Upper lobe of right lung (tissue), 1 donor: ENCODE results near the gene ZNF407. TPM values are rescaled to one million over a fixed set of nuclear protein-coding genes. Genes with fewer than 3 reads are reported as not detected.
A peak's percentile ranks its signal among the peaks of the same experiment; 100 is the strongest.

Source experiments
- ATAC-seq: fragments of 200-7000 bp; cut with Tn5 transposase; one replicate; pipeline ENCODE4 v1.9.1; 2020; ENCODE audit warnings: mild to moderate bottlenecking, moderate library complexity
- DNase-seq: peaks from one replicate; pipeline ENCODE4 v3.0.0-alpha.2; 2020
- H3K27ac ChIP-seq: fragments of 200-600 bp; one replicate; pipeline ENCODE4 v1.8.0; 2022
- H3K27me3 ChIP-seq: fragments of 200-600 bp; one replicate; pipeline ENCODE4 v1.8.0; 2022; ENCODE audit warnings: mild to moderate bottlenecking
- H3K36me3 ChIP-seq: fragments of 200-600 bp; one replicate; pipeline ENCODE4 v1.8.0; 2022
- H3K4me1 ChIP-seq: fragments of 200-600 bp; one replicate; pipeline ENCODE4 v1.8.0; 2022
- H3K4me3 ChIP-seq: fragments of 200-600 bp; one replicate; pipeline ENCODE4 v1.8.0; 2022; ENCODE audit warnings: mild to moderate bottlenecking
- H3K9me3 ChIP-seq: fragments of 200-600 bp; one replicate; pipeline ENCODE4 v1.8.0; 2022
- intact Hi-C: fragments of 100-400 bp; cut with DNase I; formaldehyde crosslinking; loops from one replicate; pipeline ENCODE4 v1.11.0; 2022
- long read RNA-seq: library from polyadenylated mRNA; unstranded; transcript quantifications from one replicate; pipeline ENCODE4 v2.0.0, GENCODE V29; 2021
- total RNA-seq: library from RNA; stranded (reverse); fragmentation: NEBNext Ultra II Directional; extraction: Animal tissue kit (Norgen Biotek cat#: 25700); gene quantifications from one replicate; pipeline ENCODE4 v1.2.1, GENCODE V29; 2021
- TF ChIP-seq, protein P1 (sequence below): fragments of 200-600 bp; IDR thresholded peaks from one replicate; pipeline ENCODE4 v1.8.0; 2022; ENCODE audit warnings: antibody characterized with exemption
- donor health status: DM: no; HTN: yes; CAD: no; lungs with severe emphysema.

ZNF407 gene
- total RNA-seq, result 18.4 TPM
- long read RNA-seq, full-length matches to known transcripts, result 5 of 10 reads
- long read RNA-seq, partial matches to known transcripts, result 2 of 10 reads
- long read RNA-seq, other reads (novel, unspliced or antisense), result 3 of 10 reads

- Histone ChIP-seq H3K4me3 (peak within 1 kb of the TSS; percentile 73), H3K27me3 (no peaks in the 10 kb centered on the region), H3K4me1 (peaks cover 35% of the 10 kb centered on the region), H3K36me3 (no peaks in the 10 kb centered on the region), H3K27ac (peak within 1 kb of the TSS; percentile 100), H3K9me3 (no peaks in the 10 kb centered on the region)
- DNase-seq (peak; percentile 95), ATAC-seq (peak; percentile 95)
- intact Hi-C loops, result no loop called here
- TF ChIP-seq, protein P1, sequence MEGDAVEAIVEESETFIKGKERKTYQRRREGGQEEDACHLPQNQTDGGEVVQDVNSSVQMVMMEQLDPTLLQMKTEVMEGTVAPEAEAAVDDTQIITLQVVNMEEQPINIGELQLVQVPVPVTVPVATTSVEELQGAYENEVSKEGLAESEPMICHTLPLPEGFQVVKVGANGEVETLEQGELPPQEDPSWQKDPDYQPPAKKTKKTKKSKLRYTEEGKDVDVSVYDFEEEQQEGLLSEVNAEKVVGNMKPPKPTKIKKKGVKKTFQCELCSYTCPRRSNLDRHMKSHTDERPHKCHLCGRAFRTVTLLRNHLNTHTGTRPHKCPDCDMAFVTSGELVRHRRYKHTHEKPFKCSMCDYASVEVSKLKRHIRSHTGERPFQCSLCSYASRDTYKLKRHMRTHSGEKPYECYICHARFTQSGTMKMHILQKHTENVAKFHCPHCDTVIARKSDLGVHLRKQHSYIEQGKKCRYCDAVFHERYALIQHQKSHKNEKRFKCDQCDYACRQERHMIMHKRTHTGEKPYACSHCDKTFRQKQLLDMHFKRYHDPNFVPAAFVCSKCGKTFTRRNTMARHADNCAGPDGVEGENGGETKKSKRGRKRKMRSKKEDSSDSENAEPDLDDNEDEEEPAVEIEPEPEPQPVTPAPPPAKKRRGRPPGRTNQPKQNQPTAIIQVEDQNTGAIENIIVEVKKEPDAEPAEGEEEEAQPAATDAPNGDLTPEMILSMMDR, result no peak
Measured at GRCh38 chr18:74597662-74598349, at the start of gene ZNF407. Gene ZNF407 (plus strand): TSS chr18:74597870. CDS start chr18:74631020, 33,150 bp downstream.

GRCh38 chr18:74549591-74550104 is 48.0 kb upstream of the ZNF407 start:
- Histone ChIP-seq H3K9me3 (no peaks in the 10 kb centered on the region), H3K36me3 (no peaks in the 10 kb centered on the region), H3K27ac (no peak overlapping the region), H3K4me1 (no peaks in the 10 kb centered on the region), H3K4me3 (no peak overlapping the region), H3K27me3 (no peaks in the 10 kb centered on the region)
- DNase-seq (no peak), ATAC-seq (no peak)
- TF ChIP-seq, protein P1, result no peak
- intact Hi-C loops, result loop anchor here (10.0 kb wide), 1 partner anchor 195 kb away; no protein-coding TSS in a partner anchor

DNA sequence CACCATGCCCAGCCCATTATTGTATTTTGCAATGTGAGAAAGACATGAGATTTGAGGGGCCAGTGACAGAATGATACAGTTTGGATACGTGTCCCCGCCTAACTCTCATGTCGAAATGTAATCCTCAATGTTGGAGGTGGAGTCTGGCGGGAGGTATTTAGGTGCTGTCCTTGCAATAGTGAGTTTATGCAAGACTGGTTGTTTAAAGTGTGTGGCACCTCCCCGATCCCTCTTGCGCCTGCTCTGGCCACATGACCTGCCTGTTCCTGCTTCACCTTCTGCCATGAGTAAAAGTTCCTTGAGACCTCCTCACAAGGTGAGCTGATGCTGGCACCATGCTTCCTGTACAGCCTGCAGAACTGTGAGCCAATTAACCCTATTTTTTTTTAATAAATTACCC is 46.8 kb upstream of the ZNF407 start:
- TF ChIP-seq, protein P1, result no peak
- Histone ChIP-seq H3K27me3 (no peaks in the 10 kb centered on the region), H3K27ac (no peak overlapping the region), H3K4me1 (no peaks in the 10 kb centered on the region), H3K9me3 (no peaks in the 10 kb centered on the region), H3K36me3 (no peaks in the 10 kb centered on the region), H3K4me3 (no peak overlapping the region)
- no peak for DNase-seq
- no peak for ATAC-seq
- intact Hi-C loops, result loop anchor here (10.0 kb wide), 1 partner anchor 196 kb away; no protein-coding TSS in a partner anchor

DNA sequence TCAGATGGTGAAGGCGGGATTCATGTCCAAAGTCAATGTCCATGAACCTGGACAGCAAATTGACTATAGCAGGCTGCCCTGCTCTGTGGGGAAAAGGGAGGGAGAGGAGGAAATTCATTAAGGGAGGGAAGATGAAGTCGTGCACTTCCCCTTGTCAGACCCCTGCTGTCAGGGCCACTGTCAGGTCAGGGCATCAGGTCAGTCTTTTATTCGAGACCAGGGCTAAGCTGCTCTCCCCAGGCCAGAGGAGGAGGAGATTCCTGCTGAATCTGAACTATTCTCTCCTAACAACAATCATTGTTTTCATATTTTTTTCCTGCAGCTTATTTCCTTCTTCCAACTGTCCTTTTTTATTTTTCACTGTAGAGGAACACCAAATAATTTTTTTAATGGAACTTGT is 46.2 kb upstream of the ZNF407 start:
- intact Hi-C loops, result loop anchor here (10.0 kb wide), 1 partner anchor 197 kb away; no protein-coding TSS in a partner anchor
- Histone ChIP-seq H3K27me3 (no peaks in the 10 kb centered on the region), H3K4me1 (no peaks in the 10 kb centered on the region), H3K27ac (no peak overlapping the region), H3K4me3 (no peak overlapping the region), H3K9me3 (no peaks in the 10 kb centered on the region), H3K36me3 (no peaks in the 10 kb centered on the region)
- ATAC-seq (no peak), DNase-seq (no peak)
- TF ChIP-seq, protein P1, result no peak

- no peaks in the 10 kb centered on the region for H3K36me3 ChIP-seq
- no peaks in the 10 kb centered on the region for H3K4me1 ChIP-seq
- TF ChIP-seq, protein P1, result peak; percentile 88
- peak; percentile 80 for DNase-seq
- intact Hi-C loops, result loop anchor here (10.0 kb wide), 1 partner anchor 197 kb away; no protein-coding TSS in a partner anchor
- no peak overlapping the region for H3K27ac ChIP-seq
- ATAC-seq, result peak; percentile 98
- H3K27me3 ChIP-seq, result no peaks in the 10 kb centered on the region
- no peaks in the 10 kb centered on the region for H3K9me3 ChIP-seq
- no peak overlapping the region for H3K4me3 ChIP-seq
Measured at GRCh38 chr18:74551936-74552555, 45.6 kb upstream of the ZNF407 start.
